SIG-M5 (cell line): ENCODE data around the gene SNCG.

Experiments
- DNase-seq: peaks from one replicate; lab custom pipeline; 2025; lab: John Stamatoyannopoulos, UW

Gene SNCG

DNA sequence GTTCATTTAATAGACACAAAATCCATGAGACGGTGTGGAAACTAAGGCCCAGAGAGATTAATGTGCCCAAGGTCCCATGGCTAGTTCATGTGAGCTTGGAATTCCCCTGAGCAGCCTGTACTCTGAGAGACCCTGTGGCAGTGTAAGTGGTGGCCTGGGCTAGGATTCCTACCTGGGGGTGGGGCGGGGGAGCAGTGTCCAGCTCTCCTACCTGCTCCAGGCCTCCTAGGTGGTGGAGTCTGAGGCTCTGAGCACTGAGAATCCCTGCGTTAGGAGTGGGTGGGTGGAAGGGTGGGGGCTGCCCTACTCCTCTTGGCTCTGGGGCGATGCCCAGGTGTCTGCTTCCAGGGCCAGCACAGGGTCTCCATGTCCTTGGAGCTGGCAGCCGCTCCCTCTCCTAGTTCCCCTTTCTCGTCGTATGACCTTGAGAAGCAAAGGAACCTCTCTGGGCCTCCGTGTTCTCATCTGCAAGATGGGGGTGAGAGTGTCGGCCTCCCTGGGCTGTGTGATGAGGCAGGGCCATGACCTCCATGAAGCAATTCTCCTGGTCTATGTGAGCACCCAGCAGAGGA lies 2.5 kb downstream of the SNCG start:
- DNase-seq, result no peak

- DNase-seq, result no peak
Measured at GRCh38 chr10:86961481-86962091, 3.2 kb downstream of the SNCG start.

GRCh38 chr10:86962136-86962980 lies 4.0 kb downstream of the SNCG start:
- no peak for DNase-seq

DNA sequence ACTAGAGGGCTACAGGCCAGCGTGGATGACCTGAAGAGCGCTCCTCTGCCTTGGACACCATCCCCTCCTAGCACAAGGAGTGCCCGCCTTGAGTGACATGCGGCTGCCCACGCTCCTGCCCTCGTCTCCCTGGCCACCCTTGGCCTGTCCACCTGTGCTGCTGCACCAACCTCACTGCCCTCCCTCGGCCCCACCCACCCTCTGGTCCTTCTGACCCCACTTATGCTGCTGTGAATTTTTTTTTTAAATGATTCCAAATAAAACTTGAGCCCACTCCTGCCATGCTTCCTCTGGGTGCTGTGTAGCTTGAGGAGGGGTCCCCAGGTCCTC lies 4.5 kb downstream of the SNCG start:
- DNase-seq, result no peak

- DNase-seq, result no peak
Measured at GRCh38 chr10:86963341-86963919, 5.0 kb downstream of the SNCG start.

- DNase-seq, result no peak
Measured at GRCh38 chr10:86964061-86964846, 5.9 kb downstream of the SNCG start.

DNA sequence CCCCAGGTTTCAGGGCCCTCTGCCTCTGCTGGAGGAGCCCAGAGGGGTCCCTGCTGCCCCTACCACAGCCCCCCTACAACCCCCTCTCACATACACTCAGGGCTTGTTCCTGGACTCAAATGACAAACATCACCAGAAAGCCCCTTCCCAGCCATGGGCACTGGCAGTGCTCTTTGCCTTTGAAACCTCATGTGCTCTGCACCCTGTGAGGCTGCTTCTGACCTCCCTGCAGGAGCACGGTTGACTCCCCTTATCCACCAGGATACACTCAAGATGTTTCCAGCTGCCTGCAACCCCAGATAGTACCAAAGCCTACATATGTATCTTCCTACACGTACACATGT lies 6.4 kb downstream of the SNCG start:
- DNase-seq, result no peak

DNA sequence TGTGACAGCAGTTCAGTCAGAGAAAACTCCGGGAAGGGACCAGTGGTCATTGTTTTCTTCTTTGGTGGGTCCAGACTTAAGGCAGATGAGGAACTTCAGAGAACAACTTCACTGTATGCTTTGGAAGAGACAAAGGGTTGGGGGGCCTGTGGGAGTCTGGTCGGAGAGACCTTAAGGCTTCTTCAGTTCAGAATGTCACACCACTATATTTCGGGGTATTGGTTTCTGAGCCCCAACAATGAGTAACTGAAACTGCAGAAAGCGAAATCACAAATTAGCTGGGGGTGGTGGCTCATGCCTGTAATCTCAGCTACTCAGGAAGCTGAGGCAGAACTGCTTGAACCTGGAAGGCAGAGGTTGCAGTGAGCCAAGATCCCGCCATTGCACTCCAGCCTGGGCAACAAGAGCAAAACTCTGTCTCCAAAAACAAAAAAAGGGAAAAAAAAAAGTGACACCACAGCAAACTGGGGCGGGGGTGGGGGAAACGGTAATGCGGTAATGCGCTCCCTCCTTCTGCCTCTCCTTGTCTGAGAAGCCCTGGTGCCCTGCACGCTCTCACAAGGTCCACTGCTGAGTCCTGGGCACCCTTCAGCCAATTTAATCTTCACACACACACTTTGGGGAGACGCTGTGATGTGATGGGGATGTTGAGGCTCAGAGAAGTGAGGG lies 7.7 kb downstream of the SNCG start:
- no peak for DNase-seq

DNA sequence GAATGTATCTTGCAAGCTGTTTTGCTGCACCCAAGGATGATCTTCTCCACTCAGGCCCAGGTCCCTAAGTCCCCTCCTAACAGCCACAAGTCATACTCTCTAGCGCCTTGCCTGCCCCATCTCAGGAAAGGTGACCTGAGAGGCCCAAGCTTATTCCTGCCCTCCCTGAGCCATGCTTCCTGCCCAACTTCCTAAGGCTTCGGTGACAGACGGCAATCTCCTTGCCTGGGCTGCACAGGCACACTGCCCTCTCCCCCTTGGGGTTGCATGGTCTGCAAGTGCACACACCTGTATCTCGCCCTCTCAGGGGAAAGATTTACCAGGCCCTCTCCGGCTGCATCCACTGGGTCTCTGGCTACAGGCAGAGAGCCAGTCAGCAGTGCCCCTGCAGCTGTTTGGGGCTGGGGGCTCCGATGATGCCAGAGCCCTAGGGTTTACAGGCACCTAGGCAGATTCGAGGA lies 9.1 kb downstream of the SNCG start:
- no peak for DNase-seq

GRCh38 chr10:86968271-86968993 lies 10.0 kb downstream of the SNCG start, which contains the start of gene ADIRF:
Gene ADIRF, plus strand, starts transcription at chr10:86968482. Its CDS starts 63 bp downstream, at chr10:86968545.
- no peak for DNase-seq

GRCh38 chr10:86968994-86969355 lies 10.6 kb downstream of the SNCG start:
- DNase-seq, result no peak

- no peak for DNase-seq
Measured at GRCh38 chr10:86969421-86970041, 11.1 kb downstream of the SNCG start.

DNA sequence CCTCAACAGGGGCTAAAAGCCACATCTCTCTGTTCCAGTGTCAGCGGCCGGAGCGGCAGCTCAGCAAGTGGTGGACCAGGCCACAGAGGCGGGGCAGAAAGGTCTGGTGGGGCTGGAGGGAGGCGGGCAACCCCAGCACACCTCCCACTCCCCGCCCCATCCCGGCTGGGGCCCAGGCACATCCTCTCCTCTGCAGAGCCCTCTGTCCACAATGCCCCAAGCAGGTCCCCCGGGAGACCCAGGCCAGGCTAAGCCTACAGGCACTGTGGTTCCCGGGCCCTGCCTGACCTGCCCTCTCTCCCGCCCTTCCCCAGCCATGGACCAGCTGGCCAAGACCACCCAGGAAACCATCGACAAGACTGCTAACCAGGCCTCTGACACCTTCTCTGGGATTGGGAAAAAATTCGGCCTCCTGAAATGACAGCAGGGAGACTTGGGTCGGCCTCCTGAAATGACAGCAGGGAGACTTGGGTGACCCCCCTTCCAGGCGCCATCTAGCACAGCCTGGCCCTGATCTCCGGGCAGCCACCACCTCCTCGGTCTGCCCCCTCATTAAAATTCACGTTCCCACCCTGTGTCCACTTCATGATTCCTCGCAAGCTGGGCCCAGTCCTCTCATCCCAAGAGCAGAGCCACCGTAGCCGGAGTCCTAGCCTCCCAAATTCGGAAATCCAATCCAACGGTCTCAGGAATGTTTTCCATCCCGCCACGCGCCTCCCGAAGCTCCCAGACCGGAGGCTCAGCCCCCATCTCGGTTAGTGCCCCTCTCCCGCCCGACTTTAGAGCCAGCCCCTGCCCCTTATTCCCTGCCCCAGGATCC lies 12.0 kb downstream of the SNCG start:
- DNase-seq, result no peak

- DNase-seq, result no peak
Measured at GRCh38 chr10:86970982-86971231, 12.5 kb downstream of the SNCG start.

GRCh38 chr10:86971232-86971991 lies 13.0 kb downstream of the SNCG start:
- DNase-seq, result no peak

DNA sequence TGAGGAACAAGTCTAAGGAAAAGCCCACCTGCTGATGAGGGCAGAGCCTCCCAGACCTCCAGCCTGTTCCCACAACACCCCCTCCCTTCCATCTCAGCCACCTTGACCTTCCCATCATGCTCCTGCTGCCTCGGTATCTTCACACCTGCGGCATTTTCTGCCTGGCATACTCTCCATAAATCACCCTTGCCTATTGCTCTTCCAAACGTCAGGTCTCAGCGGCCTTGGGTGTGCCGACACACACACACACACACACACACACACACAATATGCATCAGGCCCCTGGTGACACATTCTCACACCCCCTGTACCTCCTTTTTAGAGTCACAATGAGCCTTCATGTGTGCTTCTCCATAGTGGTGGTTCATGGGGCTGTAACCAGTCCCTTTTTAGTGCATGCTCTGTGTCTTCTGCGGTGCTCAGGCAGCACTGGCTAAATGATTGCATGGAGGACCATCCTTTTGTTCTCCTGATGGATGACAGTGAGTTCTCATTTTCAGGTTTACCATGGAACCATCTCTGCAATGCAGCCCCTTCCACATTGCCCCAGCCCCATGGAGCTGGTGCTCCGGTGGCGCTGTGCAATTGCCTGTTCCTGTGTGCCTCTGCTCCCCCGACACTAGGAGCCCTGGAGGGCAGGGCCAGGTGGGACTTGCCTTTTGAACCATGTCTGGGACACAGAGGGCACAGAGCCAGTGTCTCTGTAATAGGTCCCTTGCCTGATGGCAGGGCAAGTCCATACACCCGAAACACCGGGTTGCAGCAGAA lies 14.4 kb downstream of the SNCG start:
- no peak for DNase-seq

GRCh38 chr10:86974484-86974883 lies 16.1 kb downstream of the SNCG start:
- no peak for DNase-seq

GRCh38 chr10:86976362-86977056 lies 18.1 kb downstream of the SNCG start:
- no peak for DNase-seq
